Measurements from ENCODE around the gene SORBS1. TPM values are rescaled to one million over a fixed set of nuclear protein-coding genes. Genes with fewer than 3 reads are reported as not detected.

The SORBS1 gene
- total RNA-seq, 1 donor from 2014 or later, result 896 TPM

GRCh38 chr10:95280637-95281036 lies 280.5 kb downstream of the SORBS1 start:
- H3K27me3 ChIP-seq (ENCODE audit: low read depth), result no peaks in the 10 kb centered on the region
- no peak for TF ChIP-seq CTCF (IDR thresholded peaks at IDR 0.05; ENCODE audit: borderline replicate concordance)
- H3K4me1 ChIP-seq, result peaks cover 99% of the 10 kb centered on the region
- intact Hi-C loops (cut with micrococcal nuclease), result no loop called here
- peak overlapping the region; percentile 89 for H3K27ac ChIP-seq (replicated peaks)
- peaks cover 5% of the 10 kb centered on the region for H3K36me3 ChIP-seq
- no peak for DNase-seq
- no peaks in the 10 kb centered on the region for H3K9me3 ChIP-seq (replicated peaks)
- H3K4me3 ChIP-seq, result no peak overlapping the region

DNA sequence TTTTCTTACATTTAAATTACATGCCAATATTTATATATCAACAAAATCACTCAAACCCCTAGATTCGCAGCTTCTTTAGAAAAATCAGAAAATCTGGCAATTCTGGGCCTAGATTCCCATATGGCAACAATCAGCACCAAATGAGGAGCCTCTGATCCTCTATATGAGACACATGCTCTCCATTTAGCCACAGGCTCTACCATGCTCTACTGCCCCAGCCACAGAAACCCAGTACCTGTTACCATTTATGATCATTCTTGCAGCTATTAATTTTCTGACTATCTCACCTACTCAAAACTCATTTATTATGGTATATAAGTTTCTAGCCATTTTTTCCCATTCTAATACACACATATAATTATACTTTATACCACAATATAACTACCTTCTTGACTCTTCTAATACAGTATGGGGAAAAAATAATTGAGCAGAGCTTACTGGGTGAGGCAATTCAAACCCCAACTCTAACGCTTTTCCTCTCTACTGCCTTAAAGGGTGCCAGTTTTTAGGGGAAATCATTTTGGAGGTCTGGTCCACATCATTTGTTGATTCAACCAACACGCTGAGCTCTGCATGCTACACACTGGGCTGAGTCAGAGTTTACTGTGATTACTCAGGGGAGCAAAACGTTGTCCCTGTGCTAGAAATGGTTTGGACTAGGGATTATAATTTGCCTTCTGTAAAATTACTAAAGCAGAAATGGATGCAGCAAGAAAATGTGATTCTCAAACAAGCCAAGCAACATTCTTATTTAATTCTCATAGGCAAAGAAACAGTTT lies 281.9 kb downstream of the SORBS1 start:
- H3K9me3 ChIP-seq (replicated peaks), result no peaks in the 10 kb centered on the region
- H3K4me1 ChIP-seq, result peaks cover 99% of the 10 kb centered on the region
- TF ChIP-seq CTCF (IDR thresholded peaks at IDR 0.05; ENCODE audit: borderline replicate concordance), result no peak
- H3K27me3 ChIP-seq (ENCODE audit: low read depth), result no peaks in the 10 kb centered on the region
- H3K36me3 ChIP-seq, result peaks cover 5% of the 10 kb centered on the region
- peak overlapping the region; percentile 89 for H3K27ac ChIP-seq (replicated peaks)
- no peak for DNase-seq
- no peak overlapping the region for H3K4me3 ChIP-seq
- intact Hi-C loops (cut with micrococcal nuclease), result no loop called here

DNA sequence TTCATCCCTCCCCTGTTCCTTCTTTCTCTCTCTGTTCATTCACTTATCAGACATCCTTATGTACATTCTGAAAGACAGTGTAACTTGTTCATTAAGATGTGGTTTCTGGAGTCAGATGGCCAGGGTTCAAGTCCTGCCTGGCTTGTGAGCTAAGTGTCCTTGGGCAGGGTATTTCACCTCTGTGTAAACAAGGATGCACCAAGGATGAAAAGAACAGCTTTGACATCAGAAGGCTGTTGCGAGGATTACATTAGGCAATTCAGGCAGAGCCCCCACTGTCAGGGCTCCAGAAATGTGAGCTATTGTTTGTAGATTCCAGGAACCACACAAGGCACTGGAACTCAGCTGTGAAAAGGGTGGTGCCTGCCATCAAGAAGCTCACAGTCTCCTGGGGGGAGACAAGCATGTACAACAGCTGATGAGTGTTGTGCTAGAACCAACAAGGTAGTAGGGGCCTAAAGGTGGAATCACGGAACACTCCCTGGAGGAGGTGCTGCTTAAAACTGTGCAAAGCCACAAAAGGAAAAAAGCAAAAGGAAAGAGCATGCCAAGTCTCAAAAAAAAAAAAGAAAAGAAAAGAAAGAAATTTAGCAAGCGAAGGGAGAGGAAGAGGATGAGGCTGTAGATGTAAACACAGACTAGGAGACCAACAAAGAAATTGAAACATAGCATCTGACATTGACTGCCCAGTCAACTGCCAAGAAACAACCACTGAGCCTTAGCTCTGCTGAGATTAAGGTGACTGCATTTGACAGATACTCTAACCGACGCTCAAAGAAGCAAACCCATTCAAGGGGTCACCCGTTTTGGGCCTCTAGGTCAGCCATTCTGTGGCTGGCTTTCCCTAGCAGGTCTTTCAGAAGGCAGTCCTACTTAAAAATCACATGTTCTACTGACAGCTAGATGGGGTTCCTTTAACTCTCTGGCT lies 282.8 kb downstream of the SORBS1 start:
- H3K27me3 ChIP-seq (ENCODE audit: low read depth), result no peaks in the 10 kb centered on the region

DNA sequence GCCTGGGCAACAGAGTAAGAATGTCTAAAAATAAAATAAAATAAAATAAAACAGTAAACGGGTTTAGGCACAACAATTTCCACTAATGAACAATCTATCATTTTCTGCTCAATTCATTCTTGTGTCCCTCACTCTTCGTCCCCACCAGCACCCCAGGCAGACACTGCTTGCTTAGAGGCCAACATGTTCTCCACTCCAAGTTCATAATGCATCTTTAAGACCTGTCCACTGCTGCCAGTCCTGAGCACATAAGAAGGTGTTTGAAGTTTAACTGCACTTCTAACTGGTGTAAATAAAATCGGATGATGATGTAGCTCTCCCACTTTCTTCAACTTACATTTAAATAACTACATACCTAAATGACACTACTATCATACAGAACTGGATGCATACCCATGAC lies 283.6 kb downstream of the SORBS1 start:
- Histone ChIP-seq H3K4me3 (no peak overlapping the region), H3K9me3 (replicated peaks) (no peaks in the 10 kb centered on the region), H3K4me1 (peaks cover 100% of the 10 kb centered on the region), H3K27me3 (ENCODE audit: low read depth) (no peaks in the 10 kb centered on the region), H3K36me3 (peaks cover under 1% of the 10 kb centered on the region), H3K27ac (replicated peaks) (peak overlapping the region; percentile 89)
- intact Hi-C loops (cut with micrococcal nuclease), result no loop called here
- no peak for TF ChIP-seq CTCF (IDR thresholded peaks at IDR 0.05; ENCODE audit: borderline replicate concordance)
- DNase-seq, result no peak

More for the DNA sequence above, 282.8 kb downstream of the SORBS1 start:
- Histone ChIP-seq H3K27ac (replicated peaks) (peak overlapping the region; percentile 89), H3K4me1 (peaks cover 100% of the 10 kb centered on the region), H3K9me3 (replicated peaks) (no peaks in the 10 kb centered on the region), H3K4me3 (no peak overlapping the region), H3K36me3 (peaks cover 5% of the 10 kb centered on the region)
- no peak for TF ChIP-seq CTCF (IDR thresholded peaks at IDR 0.05; ENCODE audit: borderline replicate concordance)
- intact Hi-C loops (cut with micrococcal nuclease), result no loop called here
- DNase-seq, result no peak

DNA sequence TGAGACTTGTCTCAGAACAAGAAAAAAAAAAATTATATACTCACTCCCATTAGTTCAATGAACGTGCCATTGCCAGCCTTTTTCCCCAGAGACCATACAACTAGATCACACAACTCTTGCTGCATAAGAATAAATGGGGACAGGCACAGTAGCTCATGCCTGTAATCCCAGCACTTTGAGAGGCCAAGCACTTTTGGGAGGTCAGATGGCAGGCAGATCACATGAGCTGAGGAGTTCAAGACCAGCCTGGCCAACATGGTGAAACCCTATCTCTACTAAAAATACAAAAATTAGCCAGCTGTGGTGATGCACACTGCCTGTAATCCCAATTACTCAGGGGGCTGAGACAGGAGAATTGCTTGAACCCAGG lies 284.0 kb downstream of the SORBS1 start:
- Histone ChIP-seq H3K36me3 (no peaks in the 10 kb centered on the region), H3K4me3 (no peak overlapping the region), H3K9me3 (replicated peaks) (no peaks in the 10 kb centered on the region), H3K27ac (replicated peaks) (peak overlapping the region; percentile 89), H3K4me1 (peaks cover 100% of the 10 kb centered on the region), H3K27me3 (ENCODE audit: low read depth) (no peaks in the 10 kb centered on the region)
- TF ChIP-seq CTCF (IDR thresholded peaks at IDR 0.05; ENCODE audit: borderline replicate concordance), result no peak
- intact Hi-C loops (cut with micrococcal nuclease), result no loop called here
- no peak for DNase-seq

Data from left ventricle myocardium inferior (tissue), 1 donor.